ENCODE measurements around the gene ZNF205. TPM values are rescaled to one million over a fixed set of nuclear protein-coding genes. Genes with fewer than 3 reads are reported as not detected.
"Not testable (repeated sequence)": the region's sequence is repeated elsewhere in the genome, so short reads cannot be mapped to it uniquely, and the experiment has no call there.

Gene ZNF205
- total RNA-seq, 1 donor from 2014 or later: 15.4 TPM

GRCh38 chr16:3068487-3068886 is 43.9 kb upstream of the ZNF205 start:
- peaks cover 6% of the 10 kb centered on the region for H3K36me3 Mint-ChIP-seq (ENCODE audit: low read depth, unreplicated experiment)
- Histone ChIP-seq H3K9ac (ENCODE audit: low read length) (no peak overlapping the region), H3K9me3 (ENCODE audit: insufficient read depth, low read depth, low read length) (no peaks in the 10 kb centered on the region), H3K79me2 (ENCODE audit: insufficient read depth, low read length) (no peaks in the 10 kb centered on the region), H2AFZ (ENCODE audit: low read depth, low read length) (no peak overlapping the region), H4K20me1 (ENCODE audit: insufficient read depth, low read length) (no peaks in the 10 kb centered on the region), H3K4me1 (ENCODE audit: insufficient read depth, low read length) (peaks cover 6% of the 10 kb centered on the region), H3K27me3 (ENCODE audit: insufficient read depth, low read length) (peaks cover 2% of the 10 kb centered on the region), H3K4me3 (ENCODE audit: insufficient read depth, low read depth, low read length) (no peak overlapping the region), H3K27ac (ENCODE audit: low read depth, low read length) (no peak overlapping the region), H3K36me3 (ENCODE audit: insufficient read depth, low read length) (no peaks in the 10 kb centered on the region), H3K4me2 (ENCODE audit: low read length) (no peak overlapping the region)
- DNase-seq (ENCODE audit: low read depth) (no peak), FAIRE-seq (no peak)
- peaks cover 3% of the 10 kb centered on the region for H3K9me3 Mint-ChIP-seq (ENCODE audit: unreplicated experiment)
- H3K4me3 Mint-ChIP-seq (ENCODE audit: unreplicated experiment): no peak overlapping the region
- TF ChIP-seq EZH2 (IDR thresholded peaks at IDR 0.05; ENCODE audit: insufficient read depth, low read length): no peak
- no peak for TF ChIP-seq CTCF (IDR thresholded peaks at IDR 0.05; ENCODE audit: insufficient read depth, low read depth, low read length)
- no peak overlapping the region for H3K27ac Mint-ChIP-seq (ENCODE audit: unreplicated experiment)
- peaks cover 8% of the 10 kb centered on the region for H3K4me1 Mint-ChIP-seq (ENCODE audit: low read depth, unreplicated experiment)
- H3K27me3 Mint-ChIP-seq (ENCODE audit: low read depth, unreplicated experiment): peaks cover 14% of the 10 kb centered on the region

GRCh38 chr16:3069146-3069545 is 43.2 kb upstream of the ZNF205 start:
- not testable (repeated sequence) for DNase-seq (ENCODE audit: low read depth)

GRCh38 chr16:3070608-3071111 is 41.7 kb upstream of the ZNF205 start:
- peaks cover 3% of the 10 kb centered on the region for H3K4me1 Mint-ChIP-seq (ENCODE audit: low read depth, unreplicated experiment)
- no peak overlapping the region for H3K4me2 ChIP-seq (ENCODE audit: low read length)
- H3K9ac ChIP-seq (ENCODE audit: low read length): no peak overlapping the region
- FAIRE-seq (no peak), DNase-seq (ENCODE audit: low read depth) (no peak)
- H3K4me3 ChIP-seq (ENCODE audit: insufficient read depth, low read depth, low read length): no peak overlapping the region
- peaks cover 32% of the 10 kb centered on the region for H3K27me3 Mint-ChIP-seq (ENCODE audit: low read depth, unreplicated experiment)
- no peak overlapping the region for H3K27ac Mint-ChIP-seq (ENCODE audit: unreplicated experiment)
- H3K27ac ChIP-seq (ENCODE audit: low read depth, low read length): no peak overlapping the region
- H3K36me3 ChIP-seq (ENCODE audit: insufficient read depth, low read length): no peaks in the 10 kb centered on the region
- peaks cover 6% of the 10 kb centered on the region for H3K9me3 Mint-ChIP-seq (ENCODE audit: unreplicated experiment)
- H3K4me1 ChIP-seq (ENCODE audit: insufficient read depth, low read length): peaks cover 1% of the 10 kb centered on the region
- H3K9me3 ChIP-seq (ENCODE audit: insufficient read depth, low read depth, low read length): no peaks in the 10 kb centered on the region
- peaks cover 2% of the 10 kb centered on the region for H3K27me3 ChIP-seq (ENCODE audit: insufficient read depth, low read length)
- H3K36me3 Mint-ChIP-seq (ENCODE audit: low read depth, unreplicated experiment): peaks cover 6% of the 10 kb centered on the region
- no peaks in the 10 kb centered on the region for H3K79me2 ChIP-seq (ENCODE audit: insufficient read depth, low read length)
- no peaks in the 10 kb centered on the region for H4K20me1 ChIP-seq (ENCODE audit: insufficient read depth, low read length)
- H3K4me3 Mint-ChIP-seq (ENCODE audit: unreplicated experiment): no peak overlapping the region
- TF ChIP-seq EZH2 (IDR thresholded peaks at IDR 0.05; ENCODE audit: insufficient read depth, low read length): no peak
- TF ChIP-seq CTCF (IDR thresholded peaks at IDR 0.05; ENCODE audit: insufficient read depth, low read depth, low read length): no peak
- no peak overlapping the region for H2AFZ ChIP-seq (ENCODE audit: low read depth, low read length)

More at GRCh38 chr16:3069146-3069545, 43.2 kb upstream of the ZNF205 start:
- H3K4me1 ChIP-seq (ENCODE audit: insufficient read depth, low read length); H3K36me3 Mint-ChIP-seq (ENCODE audit: low read depth, unreplicated experiment); H3K9me3 Mint-ChIP-seq (ENCODE audit: unreplicated experiment); H3K27me3 ChIP-seq (ENCODE audit: insufficient read depth, low read length); H3K27ac ChIP-seq (ENCODE audit: low read depth, low read length); H3K79me2 ChIP-seq (ENCODE audit: insufficient read depth, low read length); H3K36me3 ChIP-seq (ENCODE audit: insufficient read depth, low read length); H3K9me3 ChIP-seq (ENCODE audit: insufficient read depth, low read depth, low read length); H2AFZ ChIP-seq (ENCODE audit: low read depth, low read length); H3K4me3 Mint-ChIP-seq (ENCODE audit: unreplicated experiment); H3K4me1 Mint-ChIP-seq (ENCODE audit: low read depth, unreplicated experiment); H3K9ac ChIP-seq (ENCODE audit: low read length); H3K27ac Mint-ChIP-seq (ENCODE audit: unreplicated experiment); H4K20me1 ChIP-seq (ENCODE audit: insufficient read depth, low read length); FAIRE-seq; H3K4me2 ChIP-seq (ENCODE audit: low read length); H3K4me3 ChIP-seq (ENCODE audit: insufficient read depth, low read depth, low read length): not testable (repeated sequence)
- peaks cover 21% of the 10 kb centered on the region for H3K27me3 Mint-ChIP-seq (ENCODE audit: low read depth, unreplicated experiment)
